Measurements from ENCODE around the gene VAV2. TPM values are rescaled to one million over a fixed set of nuclear protein-coding genes. Genes with fewer than 3 reads are reported as not detected.
A peak's percentile ranks its signal among the peaks of the same experiment; 100 is the strongest.

The VAV2 gene
- total RNA-seq, 1 donor, result 13.4 TPM

DNA sequence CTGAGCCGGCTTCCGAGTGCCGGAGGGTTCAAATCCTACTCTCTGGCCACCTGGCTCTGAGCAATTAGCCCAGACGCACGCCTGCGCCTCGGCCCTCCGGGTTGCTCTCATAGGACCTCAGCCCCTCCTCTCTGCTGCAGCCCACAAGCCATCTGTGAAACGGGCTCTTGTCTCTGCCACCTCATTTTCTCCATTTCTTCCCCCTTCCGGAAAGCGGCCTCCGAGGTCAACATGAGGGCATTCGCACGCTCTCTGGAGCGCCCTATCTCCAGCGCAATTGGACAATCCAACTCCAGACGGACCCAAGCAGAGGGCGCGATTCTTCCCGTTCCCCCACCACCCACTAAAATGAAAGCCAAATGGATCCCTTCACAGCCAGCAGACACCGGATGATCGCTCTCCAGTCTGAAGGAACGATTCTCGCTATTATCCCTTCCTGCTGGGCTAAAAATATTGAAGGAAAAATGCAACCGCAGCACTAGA is 41.5 kb downstream of the VAV2 start:
- DNase-seq (ENCODE audit: low read depth), result peak; percentile 86
- TF ChIP-seq, protein P1, sequence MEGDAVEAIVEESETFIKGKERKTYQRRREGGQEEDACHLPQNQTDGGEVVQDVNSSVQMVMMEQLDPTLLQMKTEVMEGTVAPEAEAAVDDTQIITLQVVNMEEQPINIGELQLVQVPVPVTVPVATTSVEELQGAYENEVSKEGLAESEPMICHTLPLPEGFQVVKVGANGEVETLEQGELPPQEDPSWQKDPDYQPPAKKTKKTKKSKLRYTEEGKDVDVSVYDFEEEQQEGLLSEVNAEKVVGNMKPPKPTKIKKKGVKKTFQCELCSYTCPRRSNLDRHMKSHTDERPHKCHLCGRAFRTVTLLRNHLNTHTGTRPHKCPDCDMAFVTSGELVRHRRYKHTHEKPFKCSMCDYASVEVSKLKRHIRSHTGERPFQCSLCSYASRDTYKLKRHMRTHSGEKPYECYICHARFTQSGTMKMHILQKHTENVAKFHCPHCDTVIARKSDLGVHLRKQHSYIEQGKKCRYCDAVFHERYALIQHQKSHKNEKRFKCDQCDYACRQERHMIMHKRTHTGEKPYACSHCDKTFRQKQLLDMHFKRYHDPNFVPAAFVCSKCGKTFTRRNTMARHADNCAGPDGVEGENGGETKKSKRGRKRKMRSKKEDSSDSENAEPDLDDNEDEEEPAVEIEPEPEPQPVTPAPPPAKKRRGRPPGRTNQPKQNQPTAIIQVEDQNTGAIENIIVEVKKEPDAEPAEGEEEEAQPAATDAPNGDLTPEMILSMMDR (IDR thresholded peaks at IDR 0.05; ENCODE audit: insufficient read depth, low read depth, low read length), result no peak
- H3K4me3 ChIP-seq (ENCODE audit: low read depth, low read length), result peak overlapping the region; percentile 27

DNA sequence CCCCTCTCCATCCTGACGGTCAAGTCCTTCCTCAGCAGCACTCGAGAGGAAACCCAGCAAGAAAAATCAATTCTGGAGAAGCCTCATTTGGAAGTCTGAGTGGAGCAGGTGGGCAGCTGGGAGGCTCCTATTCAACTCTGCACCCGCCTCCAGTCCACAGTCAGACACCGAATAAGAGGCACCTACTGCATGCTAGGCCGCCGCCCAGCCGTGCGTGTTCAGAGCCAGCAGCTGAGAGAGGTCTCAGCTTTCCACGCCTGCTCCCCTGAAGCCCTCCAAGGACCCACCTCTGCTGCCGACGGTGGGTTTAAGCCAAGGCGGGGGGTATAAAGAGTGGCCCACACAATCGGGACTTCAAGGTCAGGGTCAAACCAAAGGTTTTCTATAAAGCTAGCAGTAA is 41.9 kb downstream of the VAV2 start:
- TF ChIP-seq, protein P1 (IDR thresholded peaks at IDR 0.05; ENCODE audit: insufficient read depth, low read depth, low read length), result no peak
- no peak for DNase-seq (ENCODE audit: low read depth)
- no peak overlapping the region for H3K4me3 ChIP-seq (ENCODE audit: low read depth, low read length)

DNA sequence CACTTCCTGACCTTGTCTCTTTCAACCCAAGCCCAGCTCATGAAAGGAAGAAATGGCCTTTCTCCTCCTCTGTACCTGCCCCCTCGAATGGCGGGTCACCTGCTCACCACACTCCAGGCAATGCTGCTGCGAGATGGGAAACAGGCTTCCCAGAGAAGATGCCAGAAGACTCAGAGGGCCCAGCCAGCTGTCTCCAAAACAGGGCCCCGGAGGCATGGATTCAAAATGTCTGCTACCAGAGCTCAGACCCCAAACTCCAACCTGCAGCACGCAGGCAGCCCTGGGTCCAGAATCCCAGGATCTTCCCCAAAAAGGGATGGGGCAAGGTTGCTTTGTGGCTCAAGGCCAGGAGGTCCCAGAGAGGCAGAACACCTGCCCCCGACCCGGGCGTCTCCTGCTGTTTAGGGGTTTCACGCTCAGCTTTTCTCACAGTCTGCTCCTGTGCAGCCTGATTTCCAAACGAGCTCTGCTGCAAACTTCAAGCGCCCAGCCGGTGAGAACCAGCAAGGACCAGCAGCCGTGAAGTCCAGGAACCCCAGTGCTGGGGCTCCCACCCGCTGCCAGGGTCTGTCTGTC is 42.5 kb downstream of the VAV2 start:
- DNase-seq (ENCODE audit: low read depth), result no peak
- TF ChIP-seq, protein P1 (IDR thresholded peaks at IDR 0.05; ENCODE audit: insufficient read depth, low read depth, low read length), result no peak
- H3K4me3 ChIP-seq (ENCODE audit: low read depth, low read length), result no peak overlapping the region

DNA sequence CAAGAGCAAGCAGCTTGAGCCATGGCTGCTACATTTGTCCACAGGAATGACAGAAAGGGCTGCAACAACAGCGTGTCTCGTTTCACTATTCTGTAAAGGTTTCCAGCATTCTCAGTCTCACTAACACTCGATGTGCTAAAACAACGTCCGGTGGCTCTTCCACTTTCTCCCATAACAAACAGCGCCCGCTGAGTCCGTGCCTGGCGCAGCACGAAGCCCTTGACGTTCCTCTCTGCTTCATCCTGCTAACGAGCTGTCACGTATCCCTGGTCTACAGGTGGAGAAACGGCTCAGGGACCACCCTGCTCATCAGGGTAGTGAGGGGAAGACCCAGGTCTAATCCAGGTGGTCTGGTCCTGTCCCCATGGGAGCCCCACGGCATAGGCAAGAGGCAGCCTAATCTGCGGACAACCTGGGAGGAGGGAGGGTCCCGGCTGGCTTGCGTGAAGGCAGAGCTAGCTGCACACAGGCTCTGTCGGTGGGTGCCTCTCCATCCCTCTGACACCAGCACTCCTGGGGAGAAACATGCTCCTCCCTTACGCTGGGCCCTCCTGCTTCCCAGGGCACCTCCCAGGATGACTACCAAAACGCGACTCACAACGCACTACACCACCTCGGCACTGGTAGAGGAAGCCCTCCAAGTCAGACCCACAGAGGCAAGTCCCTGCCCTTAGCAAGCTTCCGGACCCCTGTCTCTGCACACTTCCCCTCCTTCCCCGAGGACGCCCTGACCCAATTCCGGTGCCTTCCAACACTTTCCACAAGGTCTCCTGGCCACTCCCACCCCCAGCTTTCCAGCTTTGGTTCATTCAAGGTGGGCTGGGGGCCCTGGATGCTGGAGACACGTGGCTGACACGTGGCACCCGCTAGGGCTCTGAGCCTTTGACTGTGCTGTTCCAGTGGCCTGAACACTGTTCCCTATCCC is 43.3 kb downstream of the VAV2 start:
- TF ChIP-seq, protein P1 (IDR thresholded peaks at IDR 0.05; ENCODE audit: insufficient read depth, low read depth, low read length), result no peak
- no peak overlapping the region for H3K4me3 ChIP-seq (ENCODE audit: low read depth, low read length)
- DNase-seq (ENCODE audit: low read depth), result no peak

DNA sequence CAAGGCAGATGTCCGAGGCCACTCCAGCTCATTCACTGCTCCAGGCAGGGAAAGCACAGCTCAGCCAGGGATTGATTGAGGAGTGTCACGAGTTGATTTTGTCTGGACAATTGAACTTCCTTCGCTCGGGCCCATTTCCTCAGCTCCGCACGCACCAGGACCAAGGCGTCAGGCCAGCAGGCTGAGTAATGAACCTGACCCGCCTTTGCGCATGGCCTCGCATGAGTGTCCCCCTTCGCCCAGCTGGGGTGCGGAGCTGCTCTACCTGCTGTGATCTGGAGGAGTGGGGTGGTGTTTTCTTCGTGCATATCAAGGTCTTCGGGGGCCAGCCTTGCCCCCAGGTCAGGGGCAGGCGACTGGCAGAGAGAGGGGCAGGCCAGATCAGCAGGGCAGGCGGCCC is 44.0 kb downstream of the VAV2 start:
- no peak for DNase-seq (ENCODE audit: low read depth)
- H3K4me3 ChIP-seq (ENCODE audit: low read depth, low read length), result no peak overlapping the region
- TF ChIP-seq, protein P1 (IDR thresholded peaks at IDR 0.05; ENCODE audit: insufficient read depth, low read depth, low read length), result no peak

DNA sequence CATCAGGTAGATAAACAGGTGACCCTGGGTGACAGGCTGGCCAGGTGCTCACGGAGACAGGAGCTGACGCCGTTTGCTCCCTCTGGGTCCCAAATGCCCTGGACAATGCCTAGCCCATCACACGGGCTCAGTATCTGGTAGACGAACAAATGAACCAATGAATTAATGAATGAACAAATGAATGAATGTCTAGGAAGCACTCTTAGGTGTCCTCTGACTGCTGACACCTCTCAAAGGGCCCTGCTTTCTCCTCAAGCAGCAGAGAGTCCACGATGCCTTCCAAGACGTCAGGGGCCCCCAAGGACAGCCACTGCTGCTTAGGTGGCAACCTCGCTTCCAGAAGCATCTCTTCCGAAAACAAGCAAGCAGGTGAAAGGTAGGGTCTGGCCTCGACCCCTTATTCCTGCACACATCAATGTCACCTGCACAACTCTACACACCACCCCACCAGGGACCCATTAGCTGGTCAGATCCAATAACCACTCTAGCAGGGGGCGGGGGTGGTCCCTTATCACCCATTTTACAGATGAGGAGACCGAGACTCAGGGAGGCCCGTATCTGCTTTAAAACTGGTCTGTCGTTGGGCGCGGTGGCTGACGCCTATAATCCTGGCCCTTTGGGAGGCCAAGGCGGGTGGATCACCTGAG is 45.2 kb downstream of the VAV2 start:
- TF ChIP-seq, protein P1 (IDR thresholded peaks at IDR 0.05; ENCODE audit: insufficient read depth, low read depth, low read length), result no peak
- no peak for DNase-seq (ENCODE audit: low read depth)
- no peak overlapping the region for H3K4me3 ChIP-seq (ENCODE audit: low read depth, low read length)

Measured in fibroblast of villous mesenchyme (primary cell).